NT2/D1 (cell line): ENCODE results near the gene MYO3B.
A peak's percentile ranks its signal among the peaks of the same experiment; 100 is the strongest.
"Not testable (repeated sequence)": the region's sequence is repeated elsewhere in the genome, so short reads cannot be mapped to it uniquely, and the experiment has no call there.

Experiments used
- DNase-seq: peaks from one replicate; pipeline ENCODE4 v3.0.0-alpha.2; 2011; ENCODE audit warnings: low read depth, low spot score
- H3K27me3 ChIP-seq: 2 replicates; pipeline ENCODE4 v1.6.0; 2011; ENCODE audit warnings: mild to moderate bottlenecking; ENCODE audit not compliant: insufficient read length, insufficient read depth
- H3K36me3 ChIP-seq: 2 replicates; pipeline ENCODE4 v1.6.1; 2011; ENCODE audit warnings: mild to moderate bottlenecking, low read length, mixed read lengths; ENCODE audit not compliant: insufficient read depth, insufficient read length
- H3K4me1 ChIP-seq: 2 replicates; pipeline ENCODE4 v1.5.1; 2011; ENCODE audit not compliant: insufficient read depth, insufficient read length
- H3K4me3 ChIP-seq: 2 replicates; pipeline ENCODE4 v1.5.1; 2011; ENCODE audit warnings: low read depth; ENCODE audit not compliant: insufficient read length
- H3K9ac ChIP-seq: 2 replicates; pipeline ENCODE4 v1.6.0; 2011; ENCODE audit warnings: low read depth; ENCODE audit not compliant: insufficient read length
- H3K9me3 ChIP-seq: 2 replicates; pipeline ENCODE4 v1.5.1; 2011; ENCODE audit warnings: mild to moderate bottlenecking, low read length; ENCODE audit not compliant: insufficient read depth
- SUZ12 ChIP-seq: IDR thresholded peaks from 2 replicates; pipeline ENCODE4 v1.6.1; 2011; ENCODE audit not compliant: insufficient read length, insufficient read depth; ENCODE audit errors: extremely low read depth
- YY1 ChIP-seq: IDR thresholded peaks from 2 replicates; pipeline ENCODE4 v1.6.1; 2011; ENCODE audit not compliant: insufficient read length, insufficient read depth
- ZNF274 ChIP-seq: IDR thresholded peaks from 2 replicates; pipeline ENCODE4 v1.6.1; 2011; ENCODE audit warnings: mild to moderate bottlenecking, low read depth, low read length

Gene MYO3B

DNA sequence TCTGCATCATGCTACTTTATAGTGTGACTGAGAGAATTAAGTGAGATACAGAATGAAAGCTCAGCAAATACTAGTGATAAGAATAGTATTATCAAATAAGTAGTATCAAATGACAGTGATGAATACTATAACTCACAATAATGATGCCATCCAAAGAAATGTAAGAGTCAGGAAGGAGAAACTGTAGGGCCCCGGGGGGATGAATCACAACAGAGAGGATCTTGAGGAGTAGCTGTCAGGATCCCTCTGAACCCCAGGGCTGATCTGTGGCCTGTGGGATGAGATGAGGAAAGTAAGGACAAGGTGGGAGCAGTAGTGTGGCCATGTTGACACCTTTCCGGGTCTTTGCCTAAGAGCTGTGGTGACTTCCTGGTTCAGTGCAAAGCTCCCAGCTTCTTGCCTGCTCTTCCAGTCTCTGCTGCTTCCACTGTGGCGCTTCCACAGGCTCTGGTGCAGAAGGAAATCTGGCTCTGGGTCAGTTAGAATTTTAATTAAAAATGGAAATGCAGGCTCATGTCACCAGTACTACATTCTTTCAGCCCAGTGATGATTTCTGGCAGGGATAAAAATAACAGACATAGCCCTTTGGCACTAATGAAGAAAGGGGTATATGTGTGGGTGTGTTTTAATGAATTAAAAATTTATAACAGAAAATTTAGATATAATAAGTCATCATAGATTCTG is 166.9 kb downstream of the MYO3B start:
- no peak overlapping the region for H3K9ac ChIP-seq
- no peak overlapping the region for H3K4me3 ChIP-seq
- H3K9me3 ChIP-seq, result no peaks in the 10 kb centered on the region
- no peaks in the 10 kb centered on the region for H3K36me3 ChIP-seq
- no peaks in the 10 kb centered on the region for H3K4me1 ChIP-seq
- no peaks in the 10 kb centered on the region for H3K27me3 ChIP-seq
- no peak for DNase-seq
- TF ChIP-seq YY1 (no peak), ZNF274 (no peak), SUZ12 (no peak)

DNA sequence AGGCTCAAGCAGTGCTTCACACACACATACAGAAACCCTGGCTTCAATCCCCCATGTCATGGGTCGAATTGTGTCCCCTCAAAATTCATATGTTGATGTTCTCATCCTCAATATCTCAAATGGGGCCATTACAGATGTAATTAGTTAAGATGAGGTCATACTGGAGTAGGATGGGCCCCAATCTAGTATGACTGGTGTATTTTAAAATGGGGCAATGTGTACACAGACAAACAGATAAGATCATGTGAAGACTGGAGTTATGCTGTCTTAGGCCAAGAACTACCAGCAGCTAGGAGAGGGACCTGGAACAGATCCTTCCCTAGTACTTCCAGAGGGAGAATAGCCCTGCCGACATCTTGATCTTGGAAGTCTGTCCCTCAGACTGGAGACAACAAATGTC is 167.7 kb downstream of the MYO3B start:
- Histone ChIP-seq H3K27me3 (no peaks in the 10 kb centered on the region), H3K9me3 (no peaks in the 10 kb centered on the region), H3K4me1 (no peaks in the 10 kb centered on the region), H3K9ac (no peak overlapping the region), H3K4me3 (no peak overlapping the region), H3K36me3 (no peaks in the 10 kb centered on the region)
- DNase-seq, result no peak
- no peak for TF ChIP-seq ZNF274

DNA sequence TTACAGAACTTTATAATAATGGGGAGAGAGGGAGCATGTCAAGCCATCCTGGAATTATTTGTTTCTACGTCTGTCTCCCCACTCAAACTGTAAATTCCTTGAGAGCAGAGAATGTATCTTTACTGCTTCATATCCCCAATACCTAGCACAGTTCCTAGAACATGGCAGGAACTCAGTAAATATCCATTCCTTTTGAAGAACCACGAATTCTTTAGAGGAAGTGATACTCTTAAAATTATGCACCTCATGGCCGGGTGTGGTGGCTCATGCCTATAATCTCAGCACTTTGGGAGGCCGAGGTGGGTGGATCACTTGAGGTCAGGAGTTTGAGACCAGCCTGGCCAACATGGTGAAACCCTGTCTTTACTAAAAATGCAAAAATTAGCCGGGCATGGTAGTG is 171.3 kb downstream of the MYO3B start:
- not testable (repeated sequence) for H3K9ac ChIP-seq, H3K27me3 ChIP-seq, H3K9me3 ChIP-seq, H3K4me3 ChIP-seq, DNase-seq, H3K4me1 ChIP-seq, H3K36me3 ChIP-seq

DNA sequence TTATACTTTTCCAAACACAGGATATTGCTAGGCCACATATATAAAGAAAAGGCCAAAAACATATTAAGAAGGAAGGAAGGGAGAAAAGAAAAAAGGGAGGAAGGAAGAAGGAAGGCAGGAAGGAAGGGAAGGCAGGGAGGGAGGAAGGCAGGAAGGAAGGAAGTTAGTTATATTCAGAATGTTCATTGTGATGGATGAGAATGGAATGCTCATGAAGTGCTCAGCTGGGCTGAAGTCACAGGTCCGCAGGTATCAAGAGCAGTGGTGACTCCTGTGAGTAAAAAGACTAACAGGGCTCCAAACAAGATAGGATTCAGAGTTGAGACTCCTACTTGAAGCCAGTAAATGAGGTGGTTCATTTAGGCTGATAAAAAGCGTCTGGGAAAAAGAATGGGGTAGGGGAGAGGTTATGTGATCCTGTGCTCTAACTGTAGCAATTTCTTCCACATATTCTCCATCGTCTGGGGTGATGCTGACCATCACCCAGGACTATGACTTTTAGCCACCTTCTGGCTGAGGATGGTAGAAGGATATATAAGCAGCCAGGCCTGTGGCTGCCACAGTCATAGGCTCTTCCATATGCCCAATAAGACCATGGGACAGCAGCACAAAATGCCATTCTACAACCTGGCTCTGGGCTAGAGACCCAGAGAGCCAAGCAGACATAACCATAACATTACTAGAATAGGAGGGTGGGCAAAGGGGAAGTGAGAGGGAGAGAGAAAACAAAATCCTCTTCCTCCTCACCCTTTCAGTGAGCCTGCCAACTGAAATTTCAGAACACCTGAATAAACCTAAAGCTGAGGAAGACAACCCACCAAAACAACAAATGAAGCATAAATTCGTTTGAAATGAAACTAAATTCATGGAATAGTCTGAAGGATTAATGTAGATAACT is 173.2 kb downstream of the MYO3B start:
- Histone ChIP-seq H3K9me3 (no peaks in the 10 kb centered on the region), H3K4me3 (no peak overlapping the region), H3K9ac (no peak overlapping the region), H3K4me1 (no peaks in the 10 kb centered on the region), H3K27me3 (no peaks in the 10 kb centered on the region), H3K36me3 (no peaks in the 10 kb centered on the region)
- DNase-seq, result no peak
- TF ChIP-seq SUZ12, result no peak
- no peak for TF ChIP-seq YY1
- TF ChIP-seq ZNF274, result no peak

DNA sequence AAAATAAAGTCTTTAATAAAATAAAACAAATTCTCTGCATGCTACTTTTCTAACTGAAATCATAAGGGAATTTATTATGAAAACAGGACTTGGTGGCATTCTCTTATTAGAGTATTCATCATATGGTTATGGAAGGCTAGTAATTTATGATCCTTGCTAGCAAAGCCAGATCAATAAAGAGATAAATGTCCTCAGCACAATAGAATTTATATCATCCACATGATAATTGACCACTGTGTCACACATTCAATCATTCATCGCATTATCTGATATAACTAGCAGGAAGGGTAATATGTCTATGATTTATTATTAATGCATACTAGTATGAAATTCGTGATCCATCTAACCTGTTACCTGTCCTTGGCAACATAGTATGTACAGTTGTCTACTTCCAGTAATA is 175.8 kb downstream of the MYO3B start:
- Histone ChIP-seq H3K9me3 (no peaks in the 10 kb centered on the region), H3K36me3 (no peaks in the 10 kb centered on the region), H3K9ac (no peak overlapping the region), H3K4me1 (no peaks in the 10 kb centered on the region), H3K4me3 (no peak overlapping the region), H3K27me3 (no peaks in the 10 kb centered on the region)
- DNase-seq, result no peak
- TF ChIP-seq ZNF274 (no peak), YY1 (no peak)

DNA sequence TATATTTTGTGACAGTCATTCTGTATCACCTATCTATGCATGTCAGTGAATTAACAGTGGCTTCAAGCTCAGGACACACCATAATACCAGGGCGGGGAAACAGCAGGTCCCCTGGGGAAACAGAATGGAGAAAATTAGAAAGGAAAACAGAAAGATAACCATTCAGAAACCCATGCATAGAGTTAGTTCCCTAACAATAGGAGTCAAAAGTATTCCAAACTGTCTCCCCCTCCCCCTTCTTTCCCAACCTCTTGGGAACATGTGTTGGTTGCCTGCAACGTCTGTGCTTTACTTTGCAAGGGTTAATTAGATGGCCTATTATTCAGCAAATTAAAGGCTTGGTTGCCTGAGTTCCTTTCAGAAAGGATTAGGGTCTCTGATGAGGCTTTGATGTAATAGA is 176.4 kb downstream of the MYO3B start:
- H3K4me1 ChIP-seq, result no peaks in the 10 kb centered on the region
- no peaks in the 10 kb centered on the region for H3K36me3 ChIP-seq
- H3K4me3 ChIP-seq, result no peak overlapping the region
- H3K9me3 ChIP-seq, result no peaks in the 10 kb centered on the region
- DNase-seq, result peak; percentile 87
- H3K9ac ChIP-seq, result no peak overlapping the region
- TF ChIP-seq SUZ12, result no peak
- TF ChIP-seq ZNF274, result no peak
- TF ChIP-seq YY1, result no peak
- no peaks in the 10 kb centered on the region for H3K27me3 ChIP-seq

DNA sequence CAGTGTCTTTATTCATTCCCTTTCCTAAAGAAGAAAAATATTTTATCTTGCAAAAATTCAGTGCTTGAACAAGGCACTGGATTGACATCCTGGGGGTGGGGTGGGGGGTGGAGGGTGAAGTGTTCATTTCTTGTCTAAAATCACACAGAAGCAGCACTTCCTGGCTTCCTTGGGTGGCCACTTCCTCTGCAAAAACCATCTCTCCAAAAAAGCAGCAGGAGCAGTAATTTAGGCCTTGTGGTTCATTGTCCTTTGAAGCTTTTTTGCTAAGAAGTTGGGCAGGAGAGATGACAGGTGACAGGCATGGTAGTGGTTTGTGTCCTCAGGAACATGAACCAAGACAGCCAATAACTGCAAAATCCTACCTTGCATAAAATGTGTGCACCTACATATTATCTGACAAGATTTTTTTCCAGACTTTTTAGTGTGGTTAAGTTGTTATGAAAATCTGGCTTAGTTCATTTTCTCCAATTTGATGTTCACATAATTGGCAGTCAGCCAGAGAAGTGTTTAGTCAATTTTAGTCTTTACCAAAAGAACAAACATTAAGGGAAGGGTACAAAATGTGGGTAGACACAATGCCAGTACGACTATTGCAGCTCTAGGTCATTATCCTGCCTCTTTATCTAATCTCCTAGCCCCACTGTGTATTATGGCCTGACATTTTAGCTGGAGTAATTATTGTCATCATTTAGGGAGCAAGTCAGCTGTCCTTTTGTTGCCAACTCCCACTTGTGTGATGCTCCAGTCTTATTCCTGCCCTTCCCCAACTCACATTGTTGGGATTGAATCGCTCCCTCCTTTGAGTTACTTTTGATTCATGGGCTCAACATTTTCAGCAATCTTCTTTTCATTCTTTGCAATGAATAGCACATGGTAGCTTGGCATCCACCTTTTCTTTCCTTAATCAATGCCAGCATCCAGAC is 177.2 kb downstream of the MYO3B start:
- H3K4me3 ChIP-seq, result no peak overlapping the region
- H3K9ac ChIP-seq, result no peak overlapping the region
- no peak for DNase-seq
- H3K27me3 ChIP-seq, result no peaks in the 10 kb centered on the region
- TF ChIP-seq ZNF274 (no peak), YY1 (no peak), SUZ12 (no peak)
- no peaks in the 10 kb centered on the region for H3K36me3 ChIP-seq
- H3K9me3 ChIP-seq, result no peaks in the 10 kb centered on the region
- H3K4me1 ChIP-seq, result no peaks in the 10 kb centered on the region
